ENCODE data around the gene AUTS2. TPM values are rescaled to one million over a fixed set of nuclear protein-coding genes. Genes with fewer than 3 reads are reported as not detected.

The AUTS2 gene
- total RNA-seq, 1 donor from 2014 or later, result 40.0 TPM

- DNase-seq, result no peak
Observed at GRCh38 chr7:69687739-69688433, 89.6 kb downstream of the AUTS2 start.

GRCh38 chr7:69690329-69690728 lies 92.1 kb downstream of the AUTS2 start:
- DNase-seq, result no peak

- no peak for DNase-seq
Observed at GRCh38 chr7:69691327-69691726, 93.1 kb downstream of the AUTS2 start.

- no peak for DNase-seq
Observed at GRCh38 chr7:69691734-69692133, 93.5 kb downstream of the AUTS2 start.

GRCh38 chr7:69692611-69693010 lies 94.3 kb downstream of the AUTS2 start:
- no peak for DNase-seq

GRCh38 chr7:69693042-69693441 lies 94.8 kb downstream of the AUTS2 start:
- DNase-seq, result peak; percentile 25

GRCh38 chr7:69696054-69696591 lies 97.8 kb downstream of the AUTS2 start:
- no peak for DNase-seq

- DNase-seq, result no peak
Observed at GRCh38 chr7:69696686-69697685, 98.7 kb downstream of the AUTS2 start.

- DNase-seq, result no peak
Observed at GRCh38 chr7:69698109-69698825, 100.0 kb downstream of the AUTS2 start.

GRCh38 chr7:69699931-69700330 lies 101.7 kb downstream of the AUTS2 start:
- no peak for DNase-seq

GRCh38 chr7:69700331-69700730 lies 102.1 kb downstream of the AUTS2 start:
- no peak for DNase-seq

- DNase-seq, result no peak
Observed at GRCh38 chr7:69701288-69701687, 103.0 kb downstream of the AUTS2 start.

GRCh38 chr7:69702357-69702756 lies 104.1 kb downstream of the AUTS2 start:
- no peak for DNase-seq

GRCh38 chr7:69703099-69703498 lies 104.8 kb downstream of the AUTS2 start:
- no peak for DNase-seq

GRCh38 chr7:69706070-69706469 lies 107.8 kb downstream of the AUTS2 start:
- DNase-seq, result no peak

GRCh38 chr7:69708857-69709256 lies 110.6 kb downstream of the AUTS2 start:
- DNase-seq, result peak; percentile 21

GRCh38 chr7:69710768-69711438 lies 112.6 kb downstream of the AUTS2 start:
- DNase-seq, result no peak

- DNase-seq, result no peak
Observed at GRCh38 chr7:69714886-69715576, 116.8 kb downstream of the AUTS2 start.

- no peak for DNase-seq
Observed at GRCh38 chr7:69717221-69717620, 118.9 kb downstream of the AUTS2 start.

- no peak for DNase-seq
Observed at GRCh38 chr7:69719717-69720116, 121.4 kb downstream of the AUTS2 start.

- peak; percentile 60 for DNase-seq
Observed at GRCh38 chr7:69722843-69723242, 124.6 kb downstream of the AUTS2 start.

All from tongue (tissue), 2 donors.